GM18502 (cell line): ENCODE data around the gene PRDX5.

ENCODE experiments used
- ATAC-seq: cut with Tn5 transposase; IDR thresholded peaks from one replicate; pipeline ENCODE4 v1.9.1; 2021; ENCODE audit warnings: mild to moderate bottlenecking; ENCODE audit not compliant: unreplicated experiment, poor library complexity

Gene PRDX5

GRCh38 chr11:64358907-64359711 lies 41.2 kb downstream of the PRDX5 start, which contains the start of gene RPS6KA4:
Gene RPS6KA4, plus strand, starts transcription at chr11:64359162. Its CDS starts 74 bp downstream, at chr11:64359236.
- peak; percentile 60 for ATAC-seq

- no peak for ATAC-seq
These were observed 42.0 kb downstream of the PRDX5 start for GRCh38 chr11:64359712-64360445.

GRCh38 chr11:64360448-64360921 lies 42.6 kb downstream of the PRDX5 start:
- no peak for ATAC-seq

GRCh38 chr11:64361659-64362058 lies 43.7 kb downstream of the PRDX5 start:
- ATAC-seq = no peak

GRCh38 chr11:64362339-64362738 lies 44.4 kb downstream of the PRDX5 start:
- ATAC-seq = no peak

GRCh38 chr11:64364435-64364834 lies 46.5 kb downstream of the PRDX5 start:
- ATAC-seq = no peak

- no peak for ATAC-seq
These were observed 47.0 kb downstream of the PRDX5 start for GRCh38 chr11:64364911-64365310.

- no peak for ATAC-seq
These were observed 48.8 kb downstream of the PRDX5 start for GRCh38 chr11:64366751-64367150.

GRCh38 chr11:64367931-64368672 lies 50.2 kb downstream of the PRDX5 start:
- no peak for ATAC-seq

- no peak for ATAC-seq
These were observed 50.8 kb downstream of the PRDX5 start for GRCh38 chr11:64368673-64369074.

GRCh38 chr11:64369440-64370421 lies 51.8 kb downstream of the PRDX5 start:
- ATAC-seq = no peak

- no peak for ATAC-seq
These were observed 53.3 kb downstream of the PRDX5 start for GRCh38 chr11:64371201-64371600.
